ENCODE measurements around the gene GPD1L.

DNA sequence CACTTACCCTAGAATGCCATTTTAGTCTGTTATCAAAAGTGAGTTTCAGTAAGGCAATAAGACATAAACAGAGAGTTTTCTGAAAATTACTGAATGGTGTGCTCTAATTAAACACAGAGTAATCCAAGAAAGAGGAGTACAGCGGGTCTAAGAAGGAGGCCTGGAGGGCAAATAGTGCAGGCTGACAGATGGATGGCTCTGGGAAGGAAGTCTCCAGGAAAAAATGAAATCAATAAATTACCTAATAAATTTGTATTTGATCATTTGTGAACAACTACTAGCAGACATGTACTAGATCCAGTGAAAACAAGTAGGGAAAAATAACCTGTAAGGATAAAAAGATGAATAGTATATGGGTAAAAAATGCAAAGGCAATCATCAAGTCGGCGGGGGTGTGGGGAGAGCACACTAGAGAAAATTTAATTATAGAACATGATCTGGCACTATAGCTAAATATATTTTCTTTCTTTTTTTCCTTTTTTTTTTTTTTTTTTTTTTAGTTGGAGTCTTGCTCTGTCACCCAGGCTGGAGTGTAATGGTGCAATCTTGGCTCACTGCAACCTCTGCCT is 22.6 kb upstream of the GPD1L start:
- TF ChIP-seq, protein P1, sequence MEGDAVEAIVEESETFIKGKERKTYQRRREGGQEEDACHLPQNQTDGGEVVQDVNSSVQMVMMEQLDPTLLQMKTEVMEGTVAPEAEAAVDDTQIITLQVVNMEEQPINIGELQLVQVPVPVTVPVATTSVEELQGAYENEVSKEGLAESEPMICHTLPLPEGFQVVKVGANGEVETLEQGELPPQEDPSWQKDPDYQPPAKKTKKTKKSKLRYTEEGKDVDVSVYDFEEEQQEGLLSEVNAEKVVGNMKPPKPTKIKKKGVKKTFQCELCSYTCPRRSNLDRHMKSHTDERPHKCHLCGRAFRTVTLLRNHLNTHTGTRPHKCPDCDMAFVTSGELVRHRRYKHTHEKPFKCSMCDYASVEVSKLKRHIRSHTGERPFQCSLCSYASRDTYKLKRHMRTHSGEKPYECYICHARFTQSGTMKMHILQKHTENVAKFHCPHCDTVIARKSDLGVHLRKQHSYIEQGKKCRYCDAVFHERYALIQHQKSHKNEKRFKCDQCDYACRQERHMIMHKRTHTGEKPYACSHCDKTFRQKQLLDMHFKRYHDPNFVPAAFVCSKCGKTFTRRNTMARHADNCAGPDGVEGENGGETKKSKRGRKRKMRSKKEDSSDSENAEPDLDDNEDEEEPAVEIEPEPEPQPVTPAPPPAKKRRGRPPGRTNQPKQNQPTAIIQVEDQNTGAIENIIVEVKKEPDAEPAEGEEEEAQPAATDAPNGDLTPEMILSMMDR (conservative IDR thresholded peaks at IDR 0.05; ENCODE audit: low read depth, low read length): no peak
- TF ChIP-seq SMC3 (IDR thresholded peaks at IDR 0.05; ENCODE audit: low read depth, low read length) (no peak), POLR2A (IDR thresholded peaks at IDR 0.05; ENCODE audit: low read depth, low read length) (no peak), RAD21 (IDR thresholded peaks at IDR 0.05; ENCODE audit: low read length) (no peak)
